KOPT-K1 (cell line): ENCODE data around the gene HPRT1.
"Not testable (repeated sequence)": the region's sequence is repeated elsewhere in the genome, so short reads cannot be mapped to it uniquely, and the experiment has no call there.

Experiments
- H3K27ac ChIP-seq: fragments of 200-600 bp; sonication (generic); 2 replicates; pipeline ENCODE4 v1.5.1; 2016; ENCODE audit warnings: antibody characterized with exemption, mild to moderate bottlenecking, low read depth, low read length; ENCODE audit not compliant: poor library complexity, severe bottlenecking
- H3K36me3 ChIP-seq: fragments of 200-600 bp; sonication (generic); 2 replicates; pipeline ENCODE4 v1.5.1; 2017; ENCODE audit warnings: antibody characterized with exemption, mild to moderate bottlenecking, low read length, moderate library complexity; ENCODE audit not compliant: insufficient read depth
- H3K9me3 ChIP-seq: fragments of 200-600 bp; sonication (generic); 2 replicates; pipeline ENCODE4 v1.5.1; 2017; ENCODE audit warnings: antibody characterized with exemption, low read length, mild to moderate bottlenecking; ENCODE audit not compliant: insufficient read depth, poor library complexity, severe bottlenecking

Gene HPRT1

GRCh38 chrX:134459683-134460004, 321 bp upstream of the HPRT1 start:
- H3K9me3 ChIP-seq, result no peaks in the 10 kb centered on the region
- H3K36me3 ChIP-seq, result peaks cover 3% of the 10 kb centered on the region; the same call in 1 of the 2 replicates
- H3K27ac ChIP-seq, result peak overlapping the region; percentile 83

- H3K9me3 ChIP-seq, result no peaks in the 10 kb centered on the region
- peaks cover 8% of the 10 kb centered on the region; the same call in 1 of the 2 replicates for H3K36me3 ChIP-seq
- peak overlapping the region; percentile 83 for H3K27ac ChIP-seq
Observed at GRCh38 chrX:134460862-134461220, 876 bp downstream of the HPRT1 start.

GRCh38 chrX:134461437-134461836, 1.5 kb downstream of the HPRT1 start:
- peak overlapping the region; percentile 83 for H3K27ac ChIP-seq
- H3K9me3 ChIP-seq, result no peaks in the 10 kb centered on the region
- H3K36me3 ChIP-seq, result peaks cover 9% of the 10 kb centered on the region; the same call in 1 of the 2 replicates

GRCh38 chrX:134462927-134463326, 3.0 kb downstream of the HPRT1 start:
- H3K36me3 ChIP-seq, result peaks cover 13% of the 10 kb centered on the region
- no peak overlapping the region for H3K27ac ChIP-seq

GRCh38 chrX:134464453-134464852, 4.5 kb downstream of the HPRT1 start:
- peaks cover 24% of the 10 kb centered on the region for H3K36me3 ChIP-seq
- H3K9me3 ChIP-seq, H3K27ac ChIP-seq: not testable (repeated sequence)

More at GRCh38 chrX:134462927-134463326, 3.0 kb downstream of the HPRT1 start:
- H3K9me3 ChIP-seq, result no peaks in the 10 kb centered on the region

- H3K27ac ChIP-seq, result no peak overlapping the region
- peaks cover 48% of the 10 kb centered on the region for H3K36me3 ChIP-seq
Observed at GRCh38 chrX:134469486-134469885, 9.5 kb downstream of the HPRT1 start.

GRCh38 chrX:134470013-134470412, 10.0 kb downstream of the HPRT1 start:
- peaks cover 51% of the 10 kb centered on the region for H3K36me3 ChIP-seq
- no peak overlapping the region for H3K27ac ChIP-seq
- H3K9me3 ChIP-seq, result no peaks in the 10 kb centered on the region

More at GRCh38 chrX:134469486-134469885, 9.5 kb downstream of the HPRT1 start:
- H3K9me3 ChIP-seq, result no peaks in the 10 kb centered on the region

GRCh38 chrX:134472041-134472440, 12.1 kb downstream of the HPRT1 start:
- Histone ChIP-seq H3K9me3 (no peaks in the 10 kb centered on the region), H3K27ac (no peak overlapping the region), H3K36me3 (peaks cover 61% of the 10 kb centered on the region)

GRCh38 chrX:134476284-134476683, 16.3 kb downstream of the HPRT1 start:
- Histone ChIP-seq H3K27ac (no peak overlapping the region), H3K9me3 (no peaks in the 10 kb centered on the region), H3K36me3 (peaks cover 60% of the 10 kb centered on the region)

- H3K36me3 ChIP-seq, result peaks cover 72% of the 10 kb centered on the region
- no peaks in the 10 kb centered on the region for H3K9me3 ChIP-seq
- no peak overlapping the region for H3K27ac ChIP-seq
Observed at GRCh38 chrX:134478374-134478773, 18.4 kb downstream of the HPRT1 start.

- Histone ChIP-seq H3K27ac (no peak overlapping the region), H3K36me3 (peaks cover 74% of the 10 kb centered on the region), H3K9me3 (no peaks in the 10 kb centered on the region)
Observed at GRCh38 chrX:134480061-134480460, 20.1 kb downstream of the HPRT1 start.

GRCh38 chrX:134481339-134481738, 21.4 kb downstream of the HPRT1 start:
- Histone ChIP-seq H3K27ac (no peak overlapping the region), H3K36me3 (peaks cover 73% of the 10 kb centered on the region), H3K9me3 (no peaks in the 10 kb centered on the region)

- Histone ChIP-seq H3K27ac (no peak overlapping the region), H3K36me3 (peaks cover 79% of the 10 kb centered on the region), H3K9me3 (no peaks in the 10 kb centered on the region)
Observed at GRCh38 chrX:134482371-134482770, 22.4 kb downstream of the HPRT1 start.

- Histone ChIP-seq H3K9me3 (no peaks in the 10 kb centered on the region), H3K36me3 (peaks cover 74% of the 10 kb centered on the region), H3K27ac (no peak overlapping the region)
Observed at GRCh38 chrX:134484039-134484438, 24.1 kb downstream of the HPRT1 start.

GRCh38 chrX:134501941-134502340, 42.0 kb downstream of the HPRT1 start:
- Histone ChIP-seq H3K9me3 (no peaks in the 10 kb centered on the region), H3K27ac (no peak overlapping the region), H3K36me3 (peaks cover 67% of the 10 kb centered on the region)

GRCh38 chrX:134502686-134503085, 42.7 kb downstream of the HPRT1 start:
- Histone ChIP-seq H3K36me3 (peaks cover 64% of the 10 kb centered on the region), H3K27ac (no peak overlapping the region), H3K9me3 (no peaks in the 10 kb centered on the region)

- H3K9me3 ChIP-seq, result no peaks in the 10 kb centered on the region
- peaks cover 25% of the 10 kb centered on the region for H3K36me3 ChIP-seq
- H3K27ac ChIP-seq, result no peak overlapping the region
Observed at GRCh38 chrX:134512566-134512965, 52.6 kb downstream of the HPRT1 start.
